Endothelial cell of umbilical vein (primary cell): Measurements from ENCODE around the gene CDCA3. TPM values are rescaled to one million over a fixed set of nuclear protein-coding genes. Genes with fewer than 3 reads are reported as not detected.
"Not testable (repeated sequence)": the region's sequence is repeated elsewhere in the genome, so short reads cannot be mapped to it uniquely, and the experiment has no call there.

Experiments
- BruUV-seq: library from RNA; stranded (reverse); fragments of 400-500 nt; replicated peaks from 2 replicates; lab custom pipeline; 2021; lab: Mats Ljungman, UMichigan
- CTCF ChIA-PET: fragments of 300-600, 350-600 bp; sonication (Branson Sonifier 250); formaldehyde crosslinking; loops from one replicate; lab custom pipeline; 2021; ENCODE audit warnings: antibody characterized with exemption, inconsistent platforms; lab: Charles Lee
- POLR2A ChIA-PET: fragments of 300-600, 350-600 bp; sonication (Branson Sonifier 250); formaldehyde crosslinking; loops from one replicate; lab custom pipeline; 2021; ENCODE audit warnings: antibody characterized with exemption, inconsistent platforms; lab: Charles Lee
- DNase-seq: peaks from one replicate; pipeline ENCODE4 v3.0.0-alpha.2; 2011; ENCODE audit warnings: low read depth, low spot score
- FAIRE-seq: peaks from 2 replicates; lab custom pipeline; 2011; peaks lifted over from hg19 to GRCh38; lab: Jason Lieb, UNC
- H2AFZ ChIP-seq: 2 replicates; pipeline ENCODE4 v1.6.0; 2012; ENCODE audit warnings: low read depth, low read length, control low read depth, inconsistent platforms
- H3K27ac ChIP-seq: 2 replicates; pipeline ENCODE4 v1.5.1; 2011; ENCODE audit warnings: low read depth, mild to moderate bottlenecking, control low read depth, low read length, moderate library complexity; ENCODE audit not compliant: insufficient read depth
- H3K27me3 ChIP-seq, 2 experiments: 2 replicates each; pipeline versions ENCODE4 v1.6.0 to v1.6.1; 2011; ENCODE audit warnings: low read length in 2 of 2, mixed read lengths in 1 of 2; ENCODE audit not compliant: control insufficient read depth in 2 of 2, insufficient read depth in 2 of 2
- H3K36me3 ChIP-seq, 2 experiments: 2 replicates in 1 of 2; 3 replicates in 1 of 2; pipeline ENCODE4 v1.5.1; 2011; ENCODE audit warnings: low read length in 2 of 2, mild to moderate bottlenecking in 1 of 2, moderate library complexity in 1 of 2; ENCODE audit not compliant: control insufficient read depth in 2 of 2, insufficient read depth in 2 of 2; ENCODE audit errors: extremely low read depth in 1 of 2
- H3K4me1 ChIP-seq: 3 replicates; pipeline ENCODE4 v1.5.1; 2011; ENCODE audit warnings: mild to moderate bottlenecking, low read length; ENCODE audit not compliant: control insufficient read depth, insufficient read depth; ENCODE audit errors: extremely low read depth
- H3K4me2 ChIP-seq: 2 replicates; pipeline ENCODE4 v1.6.1; 2011; ENCODE audit warnings: low read length, control low read depth, mixed read lengths; ENCODE audit not compliant: insufficient read depth
- H3K4me3 ChIP-seq, 3 experiments: fragments of 200-600 bp in 1 of 3; sonication (generic), shearing (Covaris generic) in 1 of 3; replicated peaks in 1 of 3; 2 replicates each; pipeline ENCODE4 v1.5.1; 2011 to 2016; ENCODE audit warnings: control low read depth in 3 of 3, low read length in 3 of 3, mild to moderate bottlenecking in 2 of 3, inconsistent platforms in 1 of 3, low read depth in 1 of 3, moderate library complexity in 1 of 3; ENCODE audit not compliant: insufficient read depth in 1 of 3
- H3K79me2 ChIP-seq: 2 replicates; pipeline ENCODE4 v1.6.0; 2012; ENCODE audit warnings: low read length, inconsistent platforms; ENCODE audit not compliant: control insufficient read depth, insufficient read depth
- H3K9ac ChIP-seq: replicated peaks from 2 replicates; pipeline ENCODE3; 2011; ENCODE audit warnings: low read length, control low read depth; ENCODE audit not compliant: insufficient read depth; ENCODE audit errors: extremely low read depth
- H3K9me1 ChIP-seq: replicated peaks from 3 replicates; pipeline ENCODE4 v1.6.0; 2011; ENCODE audit warnings: mild to moderate bottlenecking, low read length; ENCODE audit not compliant: control insufficient read depth, insufficient read depth; ENCODE audit errors: extremely low read depth
- H3K9me3 ChIP-seq: replicated peaks from 2 replicates; pipeline ENCODE4 v1.5.1; 2012; ENCODE audit warnings: low read length, inconsistent platforms; ENCODE audit not compliant: control insufficient read depth, insufficient read depth
- H4K20me1 ChIP-seq: replicated peaks from 2 replicates; pipeline ENCODE3; 2011; ENCODE audit warnings: mild to moderate bottlenecking, low read length; ENCODE audit not compliant: control insufficient read depth, insufficient read depth; ENCODE audit errors: extremely low read depth
- EZH2 ChIP-seq: IDR thresholded peaks from 2 replicates; pipeline ENCODE4 v1.6.1; 2012; ENCODE audit warnings: borderline replicate concordance, low read depth, mild to moderate bottlenecking, moderate library complexity, low read length, inconsistent platforms; ENCODE audit not compliant: severe bottlenecking
- FOS ChIP-seq: IDR thresholded peaks from 2 replicates; pipeline ENCODE4 v1.6.1; 2011; ENCODE audit warnings: mild to moderate bottlenecking, low read length, moderate library complexity, borderline replicate concordance; ENCODE audit not compliant: insufficient read depth
- GATA2 ChIP-seq: IDR thresholded peaks from 2 replicates; pipeline ENCODE4 v1.7.0; 2011; ENCODE audit warnings: low read depth, mild to moderate bottlenecking, moderate library complexity, mixed read lengths, low read length; ENCODE audit not compliant: insufficient read length, insufficient read depth
- JUN ChIP-seq: IDR thresholded peaks from 2 replicates; pipeline ENCODE4 v1.6.1; 2011; ENCODE audit warnings: borderline replicate concordance, low read depth; ENCODE audit not compliant: insufficient read length, insufficient read depth
- MYC ChIP-seq: IDR thresholded peaks from one replicate; pipeline ENCODE4 v1.6.1; 2011; ENCODE audit warnings: mild to moderate bottlenecking, low read depth, low read length
- POLR2A ChIP-seq: IDR thresholded peaks from 2 replicates; pipeline ENCODE4 v1.6.1; 2012; ENCODE audit warnings: low read depth, mild to moderate bottlenecking, control low read depth, low read length
- POLR2AphosphoS5 ChIP-seq: IDR thresholded peaks from 2 replicates; pipeline ENCODE4 v1.6.1; 2012; ENCODE audit warnings: low read depth, mild to moderate bottlenecking, control low read depth, low read length, moderate library complexity; ENCODE audit not compliant: insufficient read depth
- dilution Hi-C: fragments of 300-500 bp; cut with MboI; formaldehyde crosslinking; loops from one replicate; pipeline ENCODE4 v1.15.0; 2019; ENCODE audit warnings: low sequenced_read_pairs; ENCODE audit not compliant: extremely low pct_ligation_motif_present
- intact Hi-C: fragments of 100-400 bp; cut with micrococcal nuclease; formaldehyde crosslinking; loops from one replicate; pipeline ENCODE4 v1.10.0; 2022
- polyA plus RNA-seq, 4 experiments: library from polyadenylated mRNA; depleted of rRNA in 3 of 4; stranded (reverse) in 3 of 4; unstranded in 1 of 4; fragments of >200 nt; gene quantifications; 2 replicates each; pipeline versions ENCODE4 v1.2.1 to v1.2.3, GENCODE V29; 2011 to 2012; ENCODE audit warnings: missing spikeins in 1 of 4
- total RNA-seq: library from RNA; stranded (reverse); gene quantifications from 2 replicates; pipeline ENCODE4 v1.2.3, GENCODE V29; 2021
- TF ChIP-seq, protein P1 (sequence below): IDR thresholded peaks from 2 replicates; pipeline ENCODE4 v1.6.1; 2011; ENCODE audit not compliant: insufficient read depth, insufficient read length
- TF ChIP-seq, protein P2 (sequence below), 2 donors: IDR thresholded peaks; 1 replicate in 1 of 2; 2 replicates in 1 of 2; pipeline ENCODE4 v1.5.1; 2011; ENCODE audit warnings: low read length in 2 of 2, mild to moderate bottlenecking in 2 of 2, moderate library complexity in 2 of 2, control low read depth in 1 of 2, inconsistent platforms in 1 of 2, low read depth in 1 of 2; ENCODE audit not compliant: insufficient read depth in 1 of 2; ENCODE audit errors: extremely low read depth in 1 of 2

The CDCA3 gene
- total and polyA plus RNA-seq, 2 donors (not counting 3 experiments of a cell fraction or from before 2014, with no cell fraction given) = 44.3 to 53.5 TPM

DNA sequence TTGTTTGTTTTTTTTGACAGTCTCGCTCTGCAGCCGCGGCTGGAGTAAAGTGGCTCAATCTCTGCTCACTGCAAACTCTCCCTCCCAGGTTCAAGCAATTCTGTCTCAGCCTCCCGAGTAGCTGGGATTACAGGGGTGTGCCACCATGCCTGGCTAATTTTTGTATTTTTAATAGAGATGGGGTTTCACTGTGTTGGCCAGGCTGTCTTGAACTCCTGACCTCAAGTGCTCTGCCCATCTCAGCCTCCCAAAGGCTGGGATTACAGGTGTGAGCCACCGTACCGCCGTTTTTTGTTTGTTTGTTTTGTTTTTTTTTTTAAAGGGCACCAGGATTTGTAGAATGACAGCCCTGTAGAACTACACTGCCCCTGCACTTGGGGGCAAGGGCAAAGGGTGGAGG, 37.7 kb upstream of the CDCA3 start:
- CTCF ChIA-PET, POLR2A ChIA-PET, H2AFZ ChIP-seq: not testable (repeated sequence)

DNA sequence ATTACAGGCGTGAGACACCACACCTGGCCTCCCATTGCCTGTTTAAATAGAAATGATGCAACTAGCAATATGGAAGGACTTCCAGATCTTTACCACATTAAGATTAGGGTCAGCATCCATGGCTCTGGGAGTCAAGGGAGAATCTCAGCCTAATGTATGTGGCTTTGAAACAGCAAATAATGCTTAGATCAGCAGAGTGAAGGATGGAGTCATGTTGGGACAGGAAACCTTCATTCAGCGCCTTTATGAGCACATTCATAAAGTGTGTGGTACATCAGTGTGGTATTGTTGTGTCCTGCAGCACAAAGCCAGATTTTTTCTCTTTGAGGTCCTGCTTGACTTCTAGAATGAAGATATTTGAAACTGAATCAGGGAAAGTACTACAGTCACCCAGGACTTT, 37.3 kb upstream of the CDCA3 start:
- Histone ChIP-seq H4K20me1 (no peaks in the 10 kb centered on the region), H3K9me1 (no peaks in the 10 kb centered on the region)
- intact Hi-C loops = no loop called here

More for the DNA sequence above, 37.7 kb upstream of the CDCA3 start:
- DNase-seq, H3K4me3 ChIP-seq, BruUV-seq, H3K9me3 ChIP-seq, H3K4me1 ChIP-seq, H3K36me3 ChIP-seq, H3K9ac ChIP-seq, intact Hi-C loops, H4K20me1 ChIP-seq, H3K27me3 ChIP-seq, dilution Hi-C loops, H3K79me2 ChIP-seq, H3K4me2 ChIP-seq, H3K9me1 ChIP-seq, H3K27ac ChIP-seq: not testable (repeated sequence)
- peak; percentile 8 for FAIRE-seq

More for the DNA sequence above, 37.3 kb upstream of the CDCA3 start:
- ChIA-PET POLR2A (no interaction called here), CTCF (no interaction called here)
- peaks cover 3 to 11% of the 10 kb centered on the region in 2 experiments for H3K36me3 ChIP-seq
- no peaks in the 10 kb centered on the region for H3K9me3 ChIP-seq
- no peak overlapping the region for H3K27ac ChIP-seq
- dilution Hi-C loops = no loop called here
- no peaks in the 10 kb centered on the region for H3K27me3 ChIP-seq
- TF ChIP-seq MYC (no peak), EZH2 (no peak), POLR2A (no peak), GATA2 (no peak), JUN (no peak), POLR2AphosphoS5 (no peak), FOS (no peak)
- TF ChIP-seq, protein P1, sequence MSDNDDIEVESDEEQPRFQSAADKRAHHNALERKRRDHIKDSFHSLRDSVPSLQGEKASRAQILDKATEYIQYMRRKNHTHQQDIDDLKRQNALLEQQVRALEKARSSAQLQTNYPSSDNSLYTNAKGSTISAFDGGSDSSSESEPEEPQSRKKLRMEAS = no peak
- TF ChIP-seq, protein P2, sequence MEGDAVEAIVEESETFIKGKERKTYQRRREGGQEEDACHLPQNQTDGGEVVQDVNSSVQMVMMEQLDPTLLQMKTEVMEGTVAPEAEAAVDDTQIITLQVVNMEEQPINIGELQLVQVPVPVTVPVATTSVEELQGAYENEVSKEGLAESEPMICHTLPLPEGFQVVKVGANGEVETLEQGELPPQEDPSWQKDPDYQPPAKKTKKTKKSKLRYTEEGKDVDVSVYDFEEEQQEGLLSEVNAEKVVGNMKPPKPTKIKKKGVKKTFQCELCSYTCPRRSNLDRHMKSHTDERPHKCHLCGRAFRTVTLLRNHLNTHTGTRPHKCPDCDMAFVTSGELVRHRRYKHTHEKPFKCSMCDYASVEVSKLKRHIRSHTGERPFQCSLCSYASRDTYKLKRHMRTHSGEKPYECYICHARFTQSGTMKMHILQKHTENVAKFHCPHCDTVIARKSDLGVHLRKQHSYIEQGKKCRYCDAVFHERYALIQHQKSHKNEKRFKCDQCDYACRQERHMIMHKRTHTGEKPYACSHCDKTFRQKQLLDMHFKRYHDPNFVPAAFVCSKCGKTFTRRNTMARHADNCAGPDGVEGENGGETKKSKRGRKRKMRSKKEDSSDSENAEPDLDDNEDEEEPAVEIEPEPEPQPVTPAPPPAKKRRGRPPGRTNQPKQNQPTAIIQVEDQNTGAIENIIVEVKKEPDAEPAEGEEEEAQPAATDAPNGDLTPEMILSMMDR (IDR thresholded peaks at IDR 0.05; ENCODE audit: extremely low read depth in 1 of 2, insufficient read depth in 1 of 2, low read depth in 1 of 2, low read length in 2 of 2) = no peak
- BruUV-seq = no TSS peak
- no peak overlapping the region for H3K9ac ChIP-seq
- H3K4me2 ChIP-seq = no peak overlapping the region
- H3K4me1 ChIP-seq = peaks cover 10% of the 10 kb centered on the region
- H2AFZ ChIP-seq = no peak overlapping the region
- DNase-seq (no peak), FAIRE-seq (peak; percentile 37)
- H3K4me3 ChIP-seq = no peak overlapping the region
- H3K79me2 ChIP-seq = no peaks in the 10 kb centered on the region
